GM12875 (cell line): ENCODE data around the gene PTPN3.

Experiments used
- H3K4me3 ChIP-seq: one replicate; pipeline ENCODE4 v1.5.1; 2011; ENCODE audit warnings: low read depth, low read length, control low read depth
- CTCF ChIP-seq: IDR thresholded peaks from 2 replicates; pipeline ENCODE4 v1.5.1; 2011; ENCODE audit warnings: low read depth, mild to moderate bottlenecking, control low read depth, inconsistent platforms, low read length, moderate library complexity, borderline replicate concordance; ENCODE audit not compliant: insufficient read depth

PTPN3 gene

GRCh38 chr9:109500421-109500974, 2.4 kb upstream of the PTPN3 start:
- no peak overlapping the region for H3K4me3 ChIP-seq
- TF ChIP-seq CTCF, result no peak

GRCh38 chr9:109499631-109500410, 1.7 kb upstream of the PTPN3 start:
- no peak overlapping the region for H3K4me3 ChIP-seq
- TF ChIP-seq CTCF, result no peak

- H3K4me3 ChIP-seq, result no peak overlapping the region
- no peak for TF ChIP-seq CTCF
These were observed 1.1 kb upstream of the PTPN3 start for GRCh38 chr9:109499093-109499630.

- TF ChIP-seq CTCF, result no peak
- H3K4me3 ChIP-seq, result no peak overlapping the region
These were observed 617 bp downstream of the PTPN3 start for GRCh38 chr9:109497226-109498153.

- no peak overlapping the region for H3K4me3 ChIP-seq
- no peak for TF ChIP-seq CTCF
These were observed 1.3 kb downstream of the PTPN3 start for GRCh38 chr9:109496841-109497225.

- no peak for TF ChIP-seq CTCF
- no peak overlapping the region for H3K4me3 ChIP-seq
These were observed 1.9 kb downstream of the PTPN3 start for GRCh38 chr9:109496218-109496617.
